HepG2 (cell line): ENCODE results near the gene RBM19. TPM values are rescaled to one million over a fixed set of nuclear protein-coding genes. Genes with fewer than 3 reads are reported as not detected.

Source experiments
- AHDC1 ChIP-seq: sonication (generic); formaldehyde crosslinking; IDR thresholded peaks from 2 replicates; pipeline ENCODE4 v1.5.1; 2020; ENCODE audit warnings: mild to moderate bottlenecking, missing genetic modification reagents, borderline replicate concordance
- CEBPB ChIP-seq: IDR thresholded peaks from 2 replicates; pipeline ENCODE4 v1.6.1; 2011; ENCODE audit warnings: low read depth, low read length, improper control_type of control experiment, borderline replicate concordance
- GZF1 ChIP-seq: sonication (generic); formaldehyde crosslinking; IDR thresholded peaks from 2 replicates; pipeline ENCODE4 v1.5.1; 2020; ENCODE audit warnings: mild to moderate bottlenecking, missing genetic modification reagents
- HNF1B ChIP-seq: sonication (generic); formaldehyde crosslinking; IDR thresholded peaks from 2 replicates; pipeline ENCODE4 v1.5.1; 2020; ENCODE audit warnings: mild to moderate bottlenecking, moderate library complexity, missing genetic modification reagents
- PHF20 ChIP-seq: sonication (generic); formaldehyde crosslinking; IDR thresholded peaks from 2 replicates; pipeline ENCODE4 v1.5.0; 2020; ENCODE audit warnings: mild to moderate bottlenecking, missing genetic modification reagents
- SMAD1 ChIP-seq: sonication (generic); formaldehyde crosslinking; IDR thresholded peaks from 2 replicates; pipeline ENCODE4 v1.4.0; 2020; ENCODE audit warnings: missing genetic modification reagents, low read depth, mild to moderate bottlenecking, borderline replicate concordance
- U2AF1 ChIP-seq: fragments of 200-400 bp; formaldehyde crosslinking; optimal IDR thresholded peaks from 2 replicates; pipeline ENCODE3; 2017; ENCODE audit warnings: mild to moderate bottlenecking, low read depth, low read length
- ZBTB1 ChIP-seq: sonication (generic); formaldehyde crosslinking; IDR thresholded peaks from 2 replicates; pipeline ENCODE4 v1.4.0; 2020; ENCODE audit warnings: missing genetic modification reagents, borderline replicate concordance
- ZFY ChIP-seq: sonication (generic); formaldehyde crosslinking; IDR thresholded peaks from 2 replicates; pipeline ENCODE4 v1.4.0; 2020; ENCODE audit warnings: missing genetic modification reagents
- ZNF160 ChIP-seq: sonication (generic); formaldehyde crosslinking; IDR thresholded peaks from 2 replicates; pipeline ENCODE4 v1.8.0; 2022; ENCODE audit warnings: mild to moderate bottlenecking, inconsistent platforms, missing genetic modification reagents
- ZNF512 ChIP-seq: sonication (generic); formaldehyde crosslinking; IDR thresholded peaks from 2 replicates; pipeline ENCODE4 v1.4.0; 2020; ENCODE audit warnings: mild to moderate bottlenecking, missing genetic modification reagents
- ZNF552 ChIP-seq: sonication (generic); formaldehyde crosslinking; IDR thresholded peaks from 2 replicates; pipeline ENCODE4 v1.9.0; 2022; ENCODE audit warnings: missing genetic modification reagents, mild to moderate bottlenecking, borderline replicate concordance
- ZNF816 ChIP-seq: sonication (generic); formaldehyde crosslinking; IDR thresholded peaks from 2 replicates; pipeline ENCODE4 v1.8.0; 2022; ENCODE audit warnings: missing genetic modification reagents, mild to moderate bottlenecking, borderline replicate concordance
- polyA plus RNA-seq, 8 experiments: library from polyadenylated mRNA; depleted of rRNA in 3 of 8; stranded (reverse) in 7 of 8; unstranded in 1 of 8; fragments of >200 nt; fragmentation: Illumina TruSeq in 4 of 8; extraction: Trizol in 4 of 8; gene quantifications; 2 replicates each; pipeline versions ENCODE4 v1.2.1 to v1.2.3, GENCODE V29; 2011 to 2016; ENCODE audit warnings: low read depth in 4 of 8, missing spikeins in 1 of 8, mixed read lengths in 1 of 8; ENCODE audit not compliant: insufficient read depth in 1 of 8
- total RNA-seq, 5 experiments: library from RNA; depleted of rRNA; stranded (reverse); fragments of >200 nt; fragmentation: Illumina TruSeq; extraction: Trizol; gene quantifications; 2 replicates each; pipeline ENCODE4 v1.2.3, GENCODE V29; 2016; ENCODE audit warnings: low read depth in 1 of 5

RBM19 gene
- total and polyA plus RNA-seq, 2 of the 13 experiments (the other 11 are each of a cell fraction or from before 2014, with no cell fraction given): 19.3 to 32.2 TPM

- TF ChIP-seq AHDC1: no peak
- 0 out of 2 replicates have a peak, but pooled peaks have one; percentile 23 for TF ChIP-seq HNF1B (CRISPR knock-in tag)
- peak; percentile 39; the same call in 1 of the 2 replicates for TF ChIP-seq ZNF816 (CRISPR knock-in tag)
- TF ChIP-seq ZBTB1: no peak
- TF ChIP-seq SMAD1 (CRISPR knock-in tag): peak; percentile 78; the same call in 1 of the 2 replicates
- TF ChIP-seq ZNF160 (CRISPR knock-in tag): no peak
- no peak for TF ChIP-seq GZF1 (CRISPR knock-in tag)
- peak; percentile 57; the same call in 1 of the 2 replicates for TF ChIP-seq ZFY (CRISPR knock-in tag)
- no peak for TF ChIP-seq ZNF552
- TF ChIP-seq PHF20 (CRISPR knock-in tag): peak; percentile 98
- no peak for TF ChIP-seq U2AF1
- no peak for TF ChIP-seq CEBPB
- TF ChIP-seq ZNF512 (CRISPR knock-in tag): no peak
Measured at GRCh38 chr12:113965951-113966797, at the start of gene RBM19 (continued).
